H9 (cell line): Measurements from ENCODE around the gene EPB41L4B. TPM values are rescaled to one million over a fixed set of nuclear protein-coding genes. Genes with fewer than 3 reads are reported as not detected.

Source experiments
- DNase-seq: peaks from one replicate; pipeline ENCODE4 v3.0.0-alpha.2; 2017
- H2AFZ ChIP-seq: one replicate; pipeline ENCODE4 v1.6.1; 2013; ENCODE audit warnings: mild to moderate bottlenecking, low read length, control low read depth, moderate library complexity
- H2AK5ac ChIP-seq: 2 replicates; pipeline ENCODE4 v1.6.1; 2013; ENCODE audit warnings: low read length, control low read depth, mixed read lengths; ENCODE audit not compliant: insufficient read length
- H2BK120ac ChIP-seq: one replicate; pipeline ENCODE4 v1.6.1; 2013; ENCODE audit warnings: low read depth, mild to moderate bottlenecking, low read length, control low read depth, inconsistent platforms; ENCODE audit not compliant: poor library complexity, severe bottlenecking
- H2BK12ac ChIP-seq: 2 replicates; pipeline ENCODE4 v1.6.1; 2013; ENCODE audit warnings: low read length, control low read depth, mixed read lengths, low read depth; ENCODE audit not compliant: insufficient read length
- H2BK15ac ChIP-seq: 2 replicates; pipeline ENCODE4 v1.6.1; 2013; ENCODE audit warnings: low read depth, low read length, control low read depth
- H2BK20ac ChIP-seq: one replicate; pipeline ENCODE4 v1.6.1; 2013; ENCODE audit warnings: low read depth, mild to moderate bottlenecking, low read length, control low read depth, inconsistent platforms; ENCODE audit not compliant: poor library complexity, severe bottlenecking
- H2BK5ac ChIP-seq: 2 replicates; pipeline ENCODE4 v1.6.1; 2013; ENCODE audit warnings: low read length, control low read depth, mixed read lengths; ENCODE audit not compliant: insufficient read length
- H3K14ac ChIP-seq: 2 replicates; pipeline ENCODE4 v1.6.1; 2013; ENCODE audit warnings: low read length, control low read depth; ENCODE audit not compliant: insufficient read depth
- H3K18ac ChIP-seq: 2 replicates; pipeline ENCODE4 v1.6.1; 2013; ENCODE audit warnings: low read depth, mild to moderate bottlenecking, mixed read lengths, low read length, control low read depth; ENCODE audit not compliant: insufficient read length
- H3K23ac ChIP-seq: 2 replicates; pipeline ENCODE4 v1.6.1; 2013; ENCODE audit warnings: low read length, control low read depth, mixed read lengths, low read depth; ENCODE audit not compliant: insufficient read length
- H3K23me2 ChIP-seq: 2 replicates; pipeline ENCODE4 v1.6.1; 2013; ENCODE audit warnings: low read depth, mild to moderate bottlenecking, mixed read lengths, low read length, control low read depth; ENCODE audit not compliant: insufficient read length, poor library complexity, severe bottlenecking
- H3K27ac ChIP-seq: 2 replicates; pipeline ENCODE4 v1.5.1; 2013; ENCODE audit warnings: low read length, control low read depth, mixed read lengths, low read depth; ENCODE audit not compliant: insufficient read length
- H3K27me3 ChIP-seq: 2 replicates; pipeline ENCODE4 v1.6.1; 2013; ENCODE audit warnings: low read length, control low read depth, inconsistent platforms; ENCODE audit not compliant: insufficient read depth
- H3K4ac ChIP-seq: 2 replicates; pipeline ENCODE4 v1.6.1; 2013; ENCODE audit warnings: low read depth, mild to moderate bottlenecking, control low read depth, inconsistent platforms, low read length, moderate library complexity
- H3K4me1 ChIP-seq: 2 replicates; pipeline ENCODE4 v1.6.1; 2013; ENCODE audit warnings: low read length, control low read depth, inconsistent platforms; ENCODE audit not compliant: insufficient read depth
- H3K4me2 ChIP-seq: 2 replicates; pipeline ENCODE4 v1.6.1; 2013; ENCODE audit warnings: low read length, control low read depth, mixed read lengths; ENCODE audit not compliant: insufficient read length, insufficient read depth
- H3K56ac ChIP-seq: 2 replicates; pipeline ENCODE4 v1.6.1; 2013; ENCODE audit warnings: low read depth, mild to moderate bottlenecking, mixed read lengths, low read length, control low read depth; ENCODE audit not compliant: insufficient read length
- H3K79me1 ChIP-seq: 2 replicates; pipeline ENCODE4 v1.6.1; 2013; ENCODE audit warnings: low read depth, mild to moderate bottlenecking, moderate library complexity, low read length, control low read depth, inconsistent platforms; ENCODE audit not compliant: insufficient read depth, poor library complexity, severe bottlenecking
- H3K79me2 ChIP-seq: 2 replicates; pipeline ENCODE4 v1.6.1; 2013; ENCODE audit warnings: low read length, control low read depth, inconsistent platforms; ENCODE audit not compliant: insufficient read depth
- H3K9ac ChIP-seq: 2 replicates; pipeline ENCODE4 v1.6.1; 2013; ENCODE audit warnings: low read length, control low read depth, mixed read lengths; ENCODE audit not compliant: insufficient read length; ENCODE audit errors: extremely low read depth
- H3K9me3 ChIP-seq: one replicate; pipeline ENCODE4 v1.6.1; 2013; ENCODE audit warnings: low read depth, low read length, inconsistent platforms; ENCODE audit not compliant: control insufficient read depth
- H3T11ph ChIP-seq: one replicate; pipeline ENCODE4 v1.6.1; 2013; ENCODE audit warnings: mild to moderate bottlenecking, low read length, control low read depth, inconsistent platforms
- H4K20me1 ChIP-seq: one replicate; pipeline ENCODE4 v1.6.1; 2013; ENCODE audit not compliant: control insufficient read depth, insufficient read length, insufficient read depth
- H4K5ac ChIP-seq: 2 replicates; pipeline ENCODE4 v1.6.1; 2013; ENCODE audit warnings: low read depth, mild to moderate bottlenecking, mixed read lengths, low read length, control low read depth; ENCODE audit not compliant: insufficient read length
- H4K8ac ChIP-seq: replicated peaks from 2 replicates; pipeline ENCODE4 v1.6.1; 2013; ENCODE audit warnings: low read length, control low read depth, mixed read lengths, low read depth; ENCODE audit not compliant: insufficient read length
- H4K91ac ChIP-seq: 2 replicates; pipeline ENCODE4 v1.6.1; 2013; ENCODE audit warnings: low read depth, mild to moderate bottlenecking, moderate library complexity, mixed read lengths, low read length, control low read depth; ENCODE audit not compliant: insufficient read length
- H3K27ac Mint-ChIP-seq, 3 experiments: 2 replicates in 2 of 3; 3 replicates in 1 of 3; pipeline ENCODE4 v1.8.0; 2020 to 2021; ENCODE audit warnings: mixed read lengths in 3 of 3, mild to moderate bottlenecking in 1 of 3, moderate library complexity in 1 of 3
- H3K27me3 Mint-ChIP-seq: 2 replicates; pipeline ENCODE4 v1.8.0; 2021; ENCODE audit warnings: low read depth, mild to moderate bottlenecking, moderate library complexity, mixed read lengths
- H3K36me3 Mint-ChIP-seq, 3 experiments: 2 replicates in 2 of 3; 3 replicates in 1 of 3; pipeline ENCODE4 v1.8.0; 2020 to 2021; ENCODE audit warnings: low read depth in 3 of 3, mixed read lengths in 3 of 3; ENCODE audit not compliant: insufficient read depth in 1 of 3
- H3K4me1 Mint-ChIP-seq, 2 experiments: 2 replicates each; pipeline ENCODE4 v1.8.0; 2020; ENCODE audit warnings: mixed read lengths in 2 of 2
- H3K4me3 Mint-ChIP-seq, 2 experiments: 2 replicates in 1 of 2; 3 replicates in 1 of 2; pipeline ENCODE4 v1.8.0; 2020 to 2021; ENCODE audit warnings: mild to moderate bottlenecking in 2 of 2, mixed read lengths in 2 of 2, moderate library complexity in 1 of 2
- H3K9me3 Mint-ChIP-seq, 2 experiments: 2 replicates in 1 of 2; 3 replicates in 1 of 2; pipeline ENCODE4 v1.8.0; 2020; ENCODE audit warnings: mild to moderate bottlenecking in 2 of 2, mixed read lengths in 2 of 2, moderate library complexity in 1 of 2
- CTCF ChIP-seq: fragments of 200-600 bp; sonication (generic); conservative IDR thresholded peaks from 3 replicates; pipeline ENCODE4 v1.8.0; 2021; ENCODE audit warnings: antibody characterized with exemption, mild to moderate bottlenecking
- WGBS: extraction: QIAGEN DNeasy Blood & Tissue Kit; methylation state at CpG from one replicate; pipeline ENCODE4 v1.1.7; 2013; ENCODE audit warnings: missing lambda C conversion rate, low lambda C conversion rate, mixed read lengths; ENCODE audit not compliant: insufficient read length; ENCODE audit errors: extremely low coverage; 5-methylcytosine and 5-hydroxymethylcytosine counted together
- total RNA-seq: library from RNA; stranded (reverse); gene quantifications from 2 replicates; pipeline ENCODE4 v1.2.1, GENCODE V29; 2021

Gene EPB41L4B
- total RNA-seq, 1 experiment from 2014 or later, result 18.9 TPM

- no peaks in the 10 kb centered on the region for H3K4me1 ChIP-seq
- TF ChIP-seq CTCF, result no peak
- Mint-ChIP-seq H3K36me3 (peaks cover 10 to 50% (median 33%) of the 10 kb centered on the region in 3 experiments; a peak in 6 of 7 replicates), H3K27ac (peak overlapping the region in 1 of 3 experiments; percentile 86; a peak in 2 of 7 replicates), H3K9me3 (no peaks in the 10 kb centered on the region), H3K4me3 (no peak overlapping the region), H3K4me1 (peaks cover 30 to 34% of the 10 kb centered on the region in 2 experiments), H3K27me3 (no peaks in the 10 kb centered on the region)
- H2BK15ac ChIP-seq, result no peak overlapping the region
- no peak overlapping the region for H3K4ac ChIP-seq
- no peak overlapping the region for H3K23ac ChIP-seq
- H2BK120ac ChIP-seq, result no peak overlapping the region
- H2BK12ac ChIP-seq, result no peak overlapping the region
- H4K20me1 ChIP-seq, result no peaks in the 10 kb centered on the region
- no peak overlapping the region for H3K18ac ChIP-seq
- no peak overlapping the region for H4K5ac ChIP-seq
- H3K9me3 ChIP-seq, result no peaks in the 10 kb centered on the region
- H3K9ac ChIP-seq, result no peak overlapping the region
- no peak for DNase-seq
- no peak overlapping the region for H4K8ac ChIP-seq
- H2BK20ac ChIP-seq, result no peak overlapping the region
- no peaks in the 10 kb centered on the region for H3K79me2 ChIP-seq
- H3K56ac ChIP-seq, result no peak overlapping the region
- WGBS, result no CpG with 5 or more reads among the region's 7 CpGs
- no peak overlapping the region for H2BK5ac ChIP-seq
- H3K14ac ChIP-seq, result no peak overlapping the region
- H3K27me3 ChIP-seq, result no peaks in the 10 kb centered on the region
- H3T11ph ChIP-seq, result no peak overlapping the region
- H2AFZ ChIP-seq, result no peak overlapping the region
- H3K4me2 ChIP-seq, result no peak overlapping the region
- H4K91ac ChIP-seq, result no peak overlapping the region
- no peak overlapping the region for H3K27ac ChIP-seq
- H2AK5ac ChIP-seq, result no peak overlapping the region
- H3K23me2 ChIP-seq, result no peaks in the 10 kb centered on the region
- H3K79me1 ChIP-seq, result no peaks in the 10 kb centered on the region
Measured at GRCh38 chr9:109252291-109252690, 68.6 kb downstream of the EPB41L4B start.
